Memory B cell (primary cell): Measurements from ENCODE around the gene INCENP.
"Not testable (repeated sequence)": the region's sequence is repeated elsewhere in the genome, so short reads cannot be mapped to it uniquely, and the experiment has no call there.

Experiments used
- ATAC-seq: fragments of 150-1000 bp; cut with Tn5 transposase; 2 replicates; pipeline ENCODE4 v1.10.0; 2021; ENCODE audit warnings: low read depth, mild to moderate bottlenecking, moderate library complexity
- DNase-seq, 2 donors: peaks; one replicate each; pipeline ENCODE4 v3.0.0; 2022; ENCODE audit warnings: low spot score in 2 of 2
- H3K27ac Mint-ChIP-seq: one replicate; pipeline ENCODE4 v1.8.0; 2022; ENCODE audit warnings: mild to moderate bottlenecking, moderate library complexity, mixed read lengths
- H3K27me3 Mint-ChIP-seq: one replicate; pipeline ENCODE4 v1.8.0; 2022; ENCODE audit warnings: mixed read lengths
- H3K36me3 Mint-ChIP-seq: one replicate; pipeline ENCODE4 v1.8.0; 2022; ENCODE audit warnings: mild to moderate bottlenecking, mixed read lengths
- H3K4me1 Mint-ChIP-seq: one replicate; pipeline ENCODE4 v1.8.0; 2022; ENCODE audit warnings: mixed read lengths
- H3K4me3 Mint-ChIP-seq: one replicate; pipeline ENCODE4 v1.8.0; 2022; ENCODE audit warnings: mild to moderate bottlenecking, moderate library complexity, mixed read lengths
- H3K9me3 Mint-ChIP-seq: one replicate; pipeline ENCODE4 v1.8.0; 2022; ENCODE audit warnings: mixed read lengths

INCENP gene

DNA sequence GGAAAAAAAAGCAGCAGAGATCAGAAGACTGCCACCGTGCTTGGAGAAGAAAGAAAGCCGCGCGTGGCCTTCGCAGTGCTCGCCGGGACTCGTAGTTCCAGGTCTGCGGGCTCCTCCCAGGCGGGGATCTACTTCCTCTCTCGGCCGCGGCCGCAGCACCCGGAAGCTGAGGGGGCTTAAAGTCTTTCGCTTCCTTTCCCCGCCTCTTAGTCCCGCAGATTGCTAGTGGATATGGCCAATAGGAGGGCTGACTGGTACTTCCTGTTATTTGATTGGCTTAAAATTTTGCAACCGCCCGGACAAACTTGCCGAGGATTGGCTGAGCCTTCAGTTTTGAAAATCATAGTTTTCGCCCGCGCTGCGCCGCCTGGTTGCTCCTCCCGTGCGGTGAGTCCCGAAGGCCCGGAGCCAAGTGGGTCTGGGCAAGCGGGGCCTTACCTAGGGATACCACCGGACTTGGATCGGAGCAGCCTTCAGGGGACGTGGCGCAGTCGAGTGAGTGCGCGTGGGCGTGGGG lies at the start of gene INCENP:
INCENP (plus strand) TSS at position 343 of the 517 bp plus-strand sequence. CDS start 4,151 bp downstream, outside the sequence.
- Mint-ChIP-seq H3K36me3 (peaks cover 8% of the 10 kb centered on the region), H3K4me1 (peaks cover 17% of the 10 kb centered on the region), H3K9me3 (no peaks in the 10 kb centered on the region), H3K27ac (peak within 1 kb of the TSS; percentile 91), H3K27me3 (no peaks in the 10 kb centered on the region), H3K4me3 (peak within 1 kb of the TSS; percentile 97)
- DNase-seq (peak; percentile 87 to 92), ATAC-seq (peak; percentile 99)

DNA sequence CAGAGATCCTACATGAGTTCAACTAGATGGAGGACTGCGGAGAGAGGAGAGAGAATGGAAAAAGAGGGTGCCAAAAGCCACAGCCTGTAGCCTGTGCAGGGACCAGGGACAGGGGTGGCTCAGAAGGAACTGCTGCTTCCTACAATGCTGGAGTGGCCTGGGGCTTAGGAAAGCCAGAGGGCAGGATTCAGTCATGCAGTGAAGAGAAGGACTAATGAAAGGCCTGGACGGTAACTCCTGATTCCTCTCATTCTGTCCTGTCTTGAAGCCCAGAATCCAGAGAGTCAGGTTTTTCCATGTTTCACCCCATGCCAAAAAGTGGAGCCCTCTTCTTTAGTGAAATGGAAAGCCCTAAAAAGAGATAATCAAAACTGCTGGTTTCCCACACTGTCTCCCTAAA lies 48.4 kb upstream of the INCENP start:
- Mint-ChIP-seq H3K4me1 (no peaks in the 10 kb centered on the region), H3K27ac (no peak overlapping the region), H3K36me3 (no peaks in the 10 kb centered on the region), H3K4me3 (no peak overlapping the region), H3K27me3 (no peaks in the 10 kb centered on the region), H3K9me3 (no peaks in the 10 kb centered on the region)
- no peak for ATAC-seq
- no peak for DNase-seq

DNA sequence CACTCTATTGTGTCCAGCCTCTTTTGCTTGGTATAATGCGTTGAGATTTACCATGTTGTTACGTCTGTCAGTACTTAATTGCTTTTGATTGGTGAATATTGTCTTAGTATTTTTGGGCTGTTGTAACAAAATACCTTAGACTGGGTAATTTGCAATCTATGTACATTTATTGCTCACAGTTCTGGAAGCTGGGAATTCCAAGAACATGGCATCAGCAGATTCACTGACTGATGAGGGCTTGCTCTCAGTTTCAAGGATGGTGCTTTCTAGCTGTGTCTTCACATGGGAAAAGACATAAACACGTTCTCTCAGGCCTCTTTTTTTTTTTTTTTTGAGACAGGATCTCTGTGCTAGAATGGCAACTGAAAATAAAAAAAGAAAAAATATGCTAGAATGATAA lies 46.7 kb upstream of the INCENP start:
- Mint-ChIP-seq H3K4me3 (no peak overlapping the region), H3K27ac (no peak overlapping the region), H3K4me1 (peaks cover 7% of the 10 kb centered on the region), H3K9me3 (no peaks in the 10 kb centered on the region), H3K36me3 (no peaks in the 10 kb centered on the region), H3K27me3 (no peaks in the 10 kb centered on the region)
- DNase-seq = no peak
- ATAC-seq = no peak

DNA sequence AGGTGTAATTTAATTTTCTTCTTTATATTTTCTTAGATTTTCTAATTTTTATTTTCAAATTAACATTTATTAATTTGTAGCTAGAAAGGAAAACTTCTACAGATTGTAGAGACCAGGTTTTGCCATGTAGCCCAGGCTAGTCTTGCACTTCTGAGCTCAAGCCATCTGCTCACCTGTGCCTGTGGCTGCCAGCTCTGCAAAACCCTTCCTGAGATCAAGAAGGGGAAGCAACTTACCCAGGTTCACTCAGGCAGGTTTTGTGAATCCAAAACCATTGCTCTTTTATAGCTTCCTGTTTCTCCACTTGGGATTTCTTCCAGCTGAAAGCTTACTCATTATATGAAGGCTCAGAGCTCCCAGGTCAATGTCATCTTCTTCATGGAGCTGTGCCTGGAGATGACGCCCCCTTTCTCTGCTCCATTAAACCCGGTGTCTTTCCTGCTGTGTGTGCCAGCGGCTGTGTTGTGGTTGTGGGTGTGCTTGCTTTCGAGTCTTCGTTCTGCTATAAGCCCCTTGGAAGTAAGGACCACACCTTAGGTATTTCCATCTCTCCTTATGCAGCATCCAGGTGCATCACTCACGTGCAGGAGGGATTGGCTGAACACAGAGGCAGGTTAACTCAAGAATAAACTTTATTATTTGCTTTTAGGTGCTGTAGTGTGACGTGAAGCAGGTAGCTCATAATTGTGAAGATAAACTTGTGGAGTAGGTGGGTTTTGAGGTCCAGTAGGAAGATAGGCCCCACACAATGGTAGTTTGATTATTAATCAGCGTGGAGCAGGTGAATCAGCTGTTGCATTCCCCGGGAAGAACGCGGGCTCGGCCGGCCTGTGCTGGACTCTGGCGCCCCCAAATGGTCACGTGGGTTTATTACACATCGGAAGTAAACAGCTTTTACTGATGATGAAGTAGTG lies 42.2 kb upstream of the INCENP start:
- ATAC-seq (peak; percentile 77), DNase-seq (peak; percentile 81 to 84)
- Mint-ChIP-seq H3K9me3 (no peaks in the 10 kb centered on the region), H3K4me3 (peak overlapping the region; percentile 37), H3K27me3 (no peaks in the 10 kb centered on the region), H3K36me3 (no peaks in the 10 kb centered on the region), H3K27ac (no peak overlapping the region), H3K4me1 (peaks cover 8% of the 10 kb centered on the region)

DNA sequence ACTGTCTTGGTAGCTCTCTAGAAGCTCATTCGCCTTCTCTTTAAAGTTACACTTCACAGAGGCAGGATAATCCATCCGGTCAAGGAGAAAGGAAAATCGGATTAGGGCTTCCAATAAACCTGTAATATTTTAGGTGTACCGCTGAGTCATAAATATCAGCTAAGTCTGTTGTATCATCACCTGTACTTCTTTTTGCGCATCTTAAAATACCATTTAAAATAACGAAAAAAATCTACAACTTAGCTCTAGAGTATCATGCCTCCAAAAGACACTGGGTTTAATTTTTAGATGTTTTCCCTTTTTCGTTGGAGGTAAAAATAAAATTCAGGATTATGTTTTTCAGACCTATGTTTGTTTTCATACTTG lies 41.5 kb upstream of the INCENP start:
- DNase-seq (no peak), ATAC-seq (no peak)
- H3K4me1 Mint-ChIP-seq = peaks cover 8% of the 10 kb centered on the region
- no peak overlapping the region for H3K4me3 Mint-ChIP-seq
- H3K27ac Mint-ChIP-seq = no peak overlapping the region
- H3K36me3 Mint-ChIP-seq = no peaks in the 10 kb centered on the region
- no peaks in the 10 kb centered on the region for H3K9me3 Mint-ChIP-seq
- H3K27me3 Mint-ChIP-seq = no peaks in the 10 kb centered on the region

DNA sequence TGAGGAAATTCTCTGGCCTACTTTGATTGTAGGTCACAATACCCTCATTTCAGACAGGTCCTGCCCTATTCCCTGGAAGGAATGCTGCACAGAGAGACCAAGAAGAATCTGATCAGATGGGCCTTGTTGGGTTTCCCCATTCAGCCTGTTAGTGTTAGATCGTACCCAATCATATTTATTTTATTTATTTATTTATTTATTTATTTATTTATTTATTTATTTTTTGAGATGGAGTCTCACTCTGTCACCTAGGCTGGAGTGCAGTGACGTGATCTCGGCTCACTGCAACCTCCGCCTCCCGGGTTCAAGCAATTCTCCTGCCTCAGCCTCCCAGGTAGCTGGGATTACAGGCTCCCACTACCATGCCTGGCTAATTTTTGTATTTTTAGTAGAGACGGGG lies 39.0 kb upstream of the INCENP start:
- not testable (repeated sequence) for H3K27ac Mint-ChIP-seq, DNase-seq, H3K9me3 Mint-ChIP-seq, H3K4me1 Mint-ChIP-seq, H3K36me3 Mint-ChIP-seq, H3K27me3 Mint-ChIP-seq, ATAC-seq, H3K4me3 Mint-ChIP-seq

DNA sequence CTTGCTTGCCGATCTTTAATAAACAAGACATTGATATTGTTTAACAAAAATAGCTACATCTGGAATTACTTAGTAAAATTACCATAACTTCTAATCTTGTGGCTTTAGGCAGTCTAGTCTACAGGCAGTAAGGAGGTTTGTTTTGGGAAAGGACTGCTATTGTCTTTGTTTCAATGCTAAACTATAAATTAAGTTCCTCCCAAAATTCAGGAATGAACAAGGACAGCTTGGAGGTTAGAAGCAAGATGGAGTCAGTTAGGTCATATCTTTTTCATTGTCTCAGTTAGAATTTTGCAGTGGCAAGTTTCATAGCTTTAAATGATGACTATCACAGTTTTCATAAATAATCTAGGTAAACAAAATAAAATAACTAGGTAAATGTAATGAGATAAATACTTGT lies 36.1 kb upstream of the INCENP start:
- no peak for DNase-seq
- Mint-ChIP-seq H3K9me3 (no peaks in the 10 kb centered on the region), H3K4me1 (no peaks in the 10 kb centered on the region), H3K4me3 (no peak overlapping the region), H3K27me3 (peaks cover 3% of the 10 kb centered on the region), H3K27ac (no peak overlapping the region), H3K36me3 (no peaks in the 10 kb centered on the region)
- no peak for ATAC-seq

DNA sequence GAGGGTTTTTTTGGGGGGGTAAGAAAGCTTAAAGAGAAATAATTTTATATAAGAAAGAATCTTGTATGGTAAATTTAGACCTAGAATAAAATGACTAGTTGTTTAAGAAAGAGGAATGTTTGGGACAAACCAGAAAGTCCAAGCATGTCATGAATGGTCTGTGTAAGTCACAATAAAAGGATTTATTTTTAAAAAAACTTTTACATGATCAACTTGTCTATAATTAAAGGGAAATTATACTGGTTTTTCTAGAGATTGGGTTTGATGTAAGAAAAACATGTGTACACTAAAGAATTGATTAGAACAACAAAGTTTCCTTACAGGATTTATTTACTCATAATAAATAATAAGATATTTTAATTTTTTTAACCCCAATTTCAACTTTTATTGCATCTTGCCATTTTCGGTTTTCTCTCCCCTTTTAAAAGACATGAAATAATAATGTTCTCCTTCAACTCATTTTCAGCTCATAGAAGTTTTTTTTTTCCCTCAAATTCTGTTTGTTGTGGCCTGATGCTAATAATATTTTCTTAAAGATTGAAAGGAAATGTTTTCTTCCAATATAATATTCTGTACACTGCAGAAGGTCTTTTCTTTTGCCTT lies 35.4 kb upstream of the INCENP start:
- H3K4me1 Mint-ChIP-seq = no peaks in the 10 kb centered on the region
- H3K4me3 Mint-ChIP-seq = no peak overlapping the region
- DNase-seq = no peak
- no peaks in the 10 kb centered on the region for H3K9me3 Mint-ChIP-seq
- no peak for ATAC-seq
- peaks cover 5% of the 10 kb centered on the region for H3K27me3 Mint-ChIP-seq
- no peak overlapping the region for H3K27ac Mint-ChIP-seq
- H3K36me3 Mint-ChIP-seq = no peaks in the 10 kb centered on the region

DNA sequence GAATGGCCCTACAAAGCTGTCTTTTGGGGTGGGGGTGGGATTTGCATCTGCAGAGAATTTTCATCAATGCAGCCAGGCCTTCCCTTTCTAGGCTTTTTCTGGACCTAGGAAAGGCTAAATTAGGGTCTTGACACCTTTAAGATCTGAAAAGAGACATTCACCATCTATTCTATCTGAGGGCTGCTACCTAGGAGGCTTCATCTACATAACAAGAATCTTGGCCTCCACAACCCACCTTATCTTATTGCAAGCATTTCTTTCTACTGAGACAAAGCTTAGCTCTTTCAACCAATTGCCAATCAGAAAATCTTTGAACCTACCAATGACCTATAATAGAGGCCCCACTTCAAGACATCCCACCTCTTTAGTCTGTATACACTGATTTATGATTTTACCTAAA lies 20.7 kb upstream of the INCENP start:
- Mint-ChIP-seq H3K27ac (no peak overlapping the region), H3K36me3 (no peaks in the 10 kb centered on the region), H3K4me1 (peaks cover 3% of the 10 kb centered on the region)

DNA sequence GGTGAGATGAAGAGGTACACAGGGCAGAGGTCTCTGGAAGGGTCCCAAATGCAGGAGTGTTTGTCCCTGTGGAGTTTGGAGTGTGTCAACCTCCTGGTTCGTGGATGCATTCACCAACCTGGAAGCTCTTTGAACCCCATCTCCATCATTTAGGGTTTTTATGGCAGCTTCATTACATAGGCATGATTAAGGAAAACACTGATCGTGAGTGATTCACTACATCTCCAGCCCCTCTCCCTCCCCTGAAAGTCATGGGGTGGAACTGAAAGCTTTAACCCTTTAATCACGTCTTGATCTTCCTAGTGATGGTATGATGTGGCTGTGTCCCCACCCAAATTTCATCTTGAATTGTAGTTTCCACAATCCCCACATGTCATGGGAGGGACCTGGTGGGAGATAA lies 19.8 kb upstream of the INCENP start:
- no peak for DNase-seq
- H3K27ac Mint-ChIP-seq = no peak overlapping the region
- H3K4me1 Mint-ChIP-seq = peaks cover 3% of the 10 kb centered on the region
- H3K4me3 Mint-ChIP-seq = no peak overlapping the region
- H3K27me3 Mint-ChIP-seq = peaks cover 5% of the 10 kb centered on the region
- H3K9me3 Mint-ChIP-seq = peaks cover 4% of the 10 kb centered on the region
- no peak for ATAC-seq
- no peaks in the 10 kb centered on the region for H3K36me3 Mint-ChIP-seq

More for the DNA sequence above, 20.7 kb upstream of the INCENP start:
- DNase-seq (no peak), ATAC-seq (no peak)
- Mint-ChIP-seq H3K4me3 (no peak overlapping the region), H3K9me3 (peaks cover 4% of the 10 kb centered on the region), H3K27me3 (peaks cover 5% of the 10 kb centered on the region)

DNA sequence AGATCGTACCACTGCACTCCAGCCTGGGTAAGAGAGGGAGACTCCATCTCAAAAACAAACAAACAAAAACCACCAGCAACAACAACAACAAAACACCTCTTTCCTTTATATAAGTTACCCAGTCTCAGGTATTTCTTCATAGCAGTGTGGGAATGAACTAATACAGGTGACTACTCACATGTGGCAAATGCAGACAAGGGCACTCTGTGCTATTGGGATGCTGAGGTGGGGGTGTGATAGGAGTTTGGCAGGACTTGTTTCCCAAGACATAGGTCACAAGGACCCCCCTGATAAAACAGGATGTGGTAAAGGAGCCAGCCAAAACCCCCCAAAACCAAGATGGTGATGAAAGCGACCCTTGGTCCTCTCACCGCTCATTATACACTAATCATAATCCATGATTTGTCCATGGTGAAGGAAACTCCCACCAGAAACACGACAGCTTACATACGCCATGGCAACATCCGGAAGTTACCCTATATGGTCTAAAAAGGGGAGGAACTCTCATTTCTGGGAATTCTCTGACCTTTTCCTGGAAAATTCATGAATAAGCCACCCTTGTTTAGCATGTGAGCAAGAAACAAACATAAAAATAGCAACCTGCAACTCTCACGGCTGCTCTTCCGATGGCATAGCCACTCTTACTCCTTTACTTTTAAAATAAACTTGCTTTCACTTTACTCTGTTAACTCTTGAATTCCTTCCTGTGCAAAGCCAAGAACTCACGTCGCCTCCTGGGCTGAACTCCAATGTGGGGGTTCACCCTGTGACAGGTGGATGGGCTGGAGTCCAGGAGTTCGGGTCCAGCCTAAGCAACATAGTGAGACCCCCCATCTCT lies 18.8 kb upstream of the INCENP start:
- no peak overlapping the region for H3K4me3 Mint-ChIP-seq
- no peaks in the 10 kb centered on the region for H3K36me3 Mint-ChIP-seq
- no peak for DNase-seq
- peaks cover 4% of the 10 kb centered on the region for H3K9me3 Mint-ChIP-seq
- H3K27ac Mint-ChIP-seq = no peak overlapping the region
- ATAC-seq = no peak
- peaks cover 3% of the 10 kb centered on the region for H3K4me1 Mint-ChIP-seq
- H3K27me3 Mint-ChIP-seq = peaks cover 8% of the 10 kb centered on the region

DNA sequence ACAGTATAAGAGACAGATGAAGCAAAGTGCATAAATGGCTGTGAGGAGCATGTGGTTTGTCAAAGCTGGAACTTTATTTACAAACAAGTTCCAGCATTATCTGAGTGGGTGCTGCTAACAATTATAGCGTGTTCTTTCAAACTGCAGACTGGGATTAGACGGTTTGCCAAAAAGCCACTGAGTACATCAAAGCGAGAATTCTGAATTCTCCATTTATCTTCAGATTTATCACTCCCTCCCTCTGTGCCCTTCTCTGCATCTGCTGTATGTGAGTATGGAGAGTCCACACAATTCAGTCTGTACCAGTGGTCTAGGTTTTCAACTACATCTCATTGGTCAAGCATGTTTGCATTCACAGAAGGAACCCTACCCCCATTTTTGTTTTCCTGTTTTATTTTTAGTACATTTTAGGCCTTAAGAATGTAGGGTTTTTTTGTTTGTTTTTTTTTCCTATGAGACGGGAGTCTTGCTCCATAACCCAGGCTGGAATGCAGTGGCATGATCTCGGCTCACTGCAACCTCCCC lies 18.1 kb upstream of the INCENP start:
- peaks cover 6% of the 10 kb centered on the region for H3K27me3 Mint-ChIP-seq
- no peaks in the 10 kb centered on the region for H3K36me3 Mint-ChIP-seq
- peaks cover 4% of the 10 kb centered on the region for H3K9me3 Mint-ChIP-seq

DNA sequence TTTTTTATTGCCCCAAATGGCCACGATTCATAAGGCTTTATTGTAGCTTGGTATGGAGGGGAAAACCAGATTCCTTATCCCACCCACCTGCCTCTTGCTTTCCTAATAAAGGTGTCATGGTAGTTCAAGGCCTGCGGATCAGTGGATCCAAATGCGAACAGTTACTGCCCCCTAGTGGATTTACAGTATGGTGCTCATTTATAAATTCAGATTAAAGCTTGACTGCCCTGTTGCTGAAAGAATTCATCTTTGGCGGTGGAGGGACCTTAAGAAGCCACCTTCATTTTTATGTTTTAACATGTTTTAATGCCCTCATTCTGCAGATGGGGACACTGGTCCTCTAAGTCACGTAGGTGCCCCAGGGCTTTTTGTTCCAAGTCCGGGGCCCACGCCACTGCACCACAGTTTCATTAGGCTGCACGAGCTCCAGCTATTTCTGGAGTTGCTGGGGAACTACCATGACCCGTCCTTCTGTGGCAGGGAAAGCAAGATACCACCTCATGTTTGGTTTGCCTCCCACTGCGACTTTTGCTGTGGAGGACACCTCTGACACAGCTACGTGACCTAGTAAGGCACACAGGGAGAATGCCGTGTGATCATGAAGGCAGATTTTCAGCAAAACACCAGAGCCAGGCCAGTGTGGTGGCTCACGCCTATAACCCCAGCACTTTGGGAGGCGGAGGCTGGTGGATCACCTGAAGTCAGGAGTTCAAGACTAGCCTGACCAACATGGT lies 15.6 kb upstream of the INCENP start:
- H3K27ac Mint-ChIP-seq = no peak overlapping the region
- DNase-seq (peak; percentile 35 to 63), ATAC-seq (peak; percentile 66)
- peaks cover 6% of the 10 kb centered on the region for H3K27me3 Mint-ChIP-seq
- no peaks in the 10 kb centered on the region for H3K36me3 Mint-ChIP-seq
- peaks cover 5% of the 10 kb centered on the region for H3K4me1 Mint-ChIP-seq
- no peak overlapping the region for H3K4me3 Mint-ChIP-seq
- H3K9me3 Mint-ChIP-seq = peaks cover 4% of the 10 kb centered on the region

More for the DNA sequence above, 18.1 kb upstream of the INCENP start:
- no peak for DNase-seq
- no peak for ATAC-seq
- H3K27ac Mint-ChIP-seq = no peak overlapping the region
- H3K4me3 Mint-ChIP-seq = no peak overlapping the region
- peaks cover 3% of the 10 kb centered on the region for H3K4me1 Mint-ChIP-seq
